Lung (tissue), 13 donors: ENCODE measurements around the gene HOXA5. TPM values are rescaled to one million over a fixed set of nuclear protein-coding genes. Genes with fewer than 3 reads are reported as not detected.

Experiments used
- ATAC-seq: fragments of 200-7000 bp; cut with Tn5 transposase; one replicate; pipeline ENCODE4 v1.9.1; 2020; ENCODE audit warnings: moderate number of reproducible peaks; ENCODE audit not compliant: insufficient read depth, low FRiP score
- DNase-seq, 3 donors: peaks; one replicate each; pipeline ENCODE4 v3.0.0-alpha.2; 2013 to 2017
- H3K27ac ChIP-seq, 2 donors: one replicate each; pipeline ENCODE4 v1.5.1; 2013; ENCODE audit warnings: mild to moderate bottlenecking in 2 of 2, moderate library complexity in 2 of 2, control low read depth in 1 of 2, inconsistent platforms in 1 of 2, low read depth in 1 of 2, low read length in 1 of 2
- H3K27me3 ChIP-seq, 3 donors: one replicate each; pipeline ENCODE4 v1.5.1; 2013; ENCODE audit warnings: low read length in 2 of 3; ENCODE audit not compliant: control insufficient read depth in 3 of 3, insufficient read depth in 3 of 3
- H3K36me3 ChIP-seq, 4 donors: one replicate each; pipeline ENCODE4 v1.5.1; 2013; ENCODE audit warnings: low read length in 4 of 4, mild to moderate bottlenecking in 1 of 4, moderate library complexity in 1 of 4; ENCODE audit not compliant: control insufficient read depth in 4 of 4, insufficient read depth in 4 of 4
- H3K4me1 ChIP-seq, 5 donors: one replicate each; pipeline ENCODE4 v1.5.1; 2013; ENCODE audit warnings: low read length in 5 of 5, mild to moderate bottlenecking in 2 of 5, moderate library complexity in 1 of 5; ENCODE audit not compliant: control insufficient read depth in 5 of 5, insufficient read depth in 5 of 5
- H3K4me3 ChIP-seq: one replicate; pipeline ENCODE4 v1.5.1; 2013; ENCODE audit warnings: mild to moderate bottlenecking, control low read depth, moderate library complexity
- H3K9ac ChIP-seq, 2 donors: one replicate each; pipeline ENCODE4 v1.5.1; 2013; ENCODE audit warnings: low read length in 2 of 2, control low read depth in 1 of 2; ENCODE audit not compliant: insufficient read depth in 1 of 2
- H3K9me3 ChIP-seq, 4 donors: one replicate each; pipeline ENCODE4 v1.5.1; 2013; ENCODE audit warnings: low read length in 3 of 4, mild to moderate bottlenecking in 1 of 4, moderate library complexity in 1 of 4; ENCODE audit not compliant: control insufficient read depth in 4 of 4, insufficient read depth in 3 of 4
- WGBS, 2 donors: extraction: QIAGEN DNeasy Blood & Tissue Kit; methylation state at CpG; one replicate each; pipeline ENCODE4 v1.1.7; 2013; 5-methylcytosine and 5-hydroxymethylcytosine counted together
- polyA plus RNA-seq, 2 donors: library from polyadenylated mRNA; stranded (reverse); fragments of 200-250 nt; gene quantifications; one replicate each; pipeline ENCODE4 v1.2.1, GENCODE V29; 2013
- small RNA-seq: library from RNA; depleted of rRNA; stranded (forward); fragments of <200 nt; gene quantifications from one replicate; pipeline ENCODE3, GENCODE V24; 2014; ENCODE audit warnings: low replicate concordance
- total RNA-seq, 2 donors: library from RNA; depleted of rRNA in 1 of 2; stranded (reverse); fragments of >200 nt in 1 of 2; gene quantifications; one replicate each; pipeline ENCODE4 v1.2.1, GENCODE V29; 2014 to 2021
- TF ChIP-seq, protein P1 (sequence below): IDR thresholded peaks from 2 replicates; pipeline ENCODE4 v1.5.1; 2012; ENCODE audit warnings: mild to moderate bottlenecking; ENCODE audit errors: control extremely low read depth, extremely low read depth
- donor health status: control.
- donor health status: control.
- donor health status: Bipolar disorder and iron deficiency.
- donor health status: healthy.
- donor health status: DM: yes; HTN: yes; CAD: no.

HOXA5 gene
- total and polyA plus RNA-seq, 4 donors, result 9.2 to 61.9 (median 15.2) TPM

DNA sequence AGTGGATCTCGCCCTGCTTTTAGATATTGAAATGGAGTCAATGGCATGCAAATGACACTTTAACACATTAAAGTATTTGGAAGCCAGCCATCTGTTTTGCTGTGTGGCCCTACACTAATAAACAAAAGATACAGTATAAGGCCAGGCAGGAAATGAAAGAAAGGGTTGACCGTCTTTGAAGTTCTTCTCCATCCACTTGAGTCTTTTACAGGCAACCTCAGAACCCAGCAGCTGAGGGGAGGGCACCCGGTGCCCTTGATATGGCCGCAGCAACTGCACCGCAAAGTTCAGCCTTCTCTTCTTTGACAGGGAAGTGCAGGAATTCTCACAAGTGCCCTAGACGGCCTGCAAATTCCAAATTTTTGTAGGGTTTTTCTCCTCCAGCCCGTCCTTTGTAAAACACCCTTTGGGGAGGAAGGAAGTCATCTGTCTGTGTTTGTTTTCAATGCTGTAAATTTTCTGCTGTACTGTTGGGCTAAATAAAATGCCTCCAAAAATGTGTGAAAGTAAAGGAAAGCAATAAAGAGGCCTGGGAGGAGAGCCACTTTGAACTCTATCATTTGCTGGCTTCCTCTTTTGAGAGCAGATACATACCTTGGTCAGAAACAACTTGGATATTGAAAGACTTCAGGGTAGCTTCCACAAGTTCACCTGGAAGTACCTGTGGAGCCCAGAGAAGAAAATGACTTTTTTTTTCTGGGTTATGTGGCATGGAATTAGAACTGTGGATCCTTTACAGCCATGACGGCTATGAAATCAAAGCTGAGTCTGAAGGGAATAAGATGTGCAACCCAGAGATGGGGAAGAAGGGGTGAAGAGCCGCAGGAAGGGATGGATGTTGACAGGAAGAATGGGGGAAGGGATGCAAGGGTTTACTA is 51.3 kb downstream of the HOXA5 start:
- peaks cover 0 to 6% (median 0%) of the 10 kb centered on the region in 4 donors for H3K9me3 ChIP-seq
- peaks cover 0 to 64% (median 6%) of the 10 kb centered on the region in 5 donors for H3K4me1 ChIP-seq
- DNase-seq (peak; percentile 48 to 83 (median 75)), ATAC-seq (no peak)
- H3K9ac ChIP-seq, result no peak overlapping the region
- no peaks in the 10 kb centered on the region for H3K36me3 ChIP-seq
- no peak overlapping the region for H3K27ac ChIP-seq
- no peak overlapping the region for H3K4me3 ChIP-seq
- peaks cover 5 to 67% (median 9%) of the 10 kb centered on the region in 3 donors for H3K27me3 ChIP-seq
- TF ChIP-seq, protein P1, sequence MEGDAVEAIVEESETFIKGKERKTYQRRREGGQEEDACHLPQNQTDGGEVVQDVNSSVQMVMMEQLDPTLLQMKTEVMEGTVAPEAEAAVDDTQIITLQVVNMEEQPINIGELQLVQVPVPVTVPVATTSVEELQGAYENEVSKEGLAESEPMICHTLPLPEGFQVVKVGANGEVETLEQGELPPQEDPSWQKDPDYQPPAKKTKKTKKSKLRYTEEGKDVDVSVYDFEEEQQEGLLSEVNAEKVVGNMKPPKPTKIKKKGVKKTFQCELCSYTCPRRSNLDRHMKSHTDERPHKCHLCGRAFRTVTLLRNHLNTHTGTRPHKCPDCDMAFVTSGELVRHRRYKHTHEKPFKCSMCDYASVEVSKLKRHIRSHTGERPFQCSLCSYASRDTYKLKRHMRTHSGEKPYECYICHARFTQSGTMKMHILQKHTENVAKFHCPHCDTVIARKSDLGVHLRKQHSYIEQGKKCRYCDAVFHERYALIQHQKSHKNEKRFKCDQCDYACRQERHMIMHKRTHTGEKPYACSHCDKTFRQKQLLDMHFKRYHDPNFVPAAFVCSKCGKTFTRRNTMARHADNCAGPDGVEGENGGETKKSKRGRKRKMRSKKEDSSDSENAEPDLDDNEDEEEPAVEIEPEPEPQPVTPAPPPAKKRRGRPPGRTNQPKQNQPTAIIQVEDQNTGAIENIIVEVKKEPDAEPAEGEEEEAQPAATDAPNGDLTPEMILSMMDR, result no peak
- WGBS, 2 donors, result 30 to 38% methylated on average over 9 of the region's 9 CpGs

DNA sequence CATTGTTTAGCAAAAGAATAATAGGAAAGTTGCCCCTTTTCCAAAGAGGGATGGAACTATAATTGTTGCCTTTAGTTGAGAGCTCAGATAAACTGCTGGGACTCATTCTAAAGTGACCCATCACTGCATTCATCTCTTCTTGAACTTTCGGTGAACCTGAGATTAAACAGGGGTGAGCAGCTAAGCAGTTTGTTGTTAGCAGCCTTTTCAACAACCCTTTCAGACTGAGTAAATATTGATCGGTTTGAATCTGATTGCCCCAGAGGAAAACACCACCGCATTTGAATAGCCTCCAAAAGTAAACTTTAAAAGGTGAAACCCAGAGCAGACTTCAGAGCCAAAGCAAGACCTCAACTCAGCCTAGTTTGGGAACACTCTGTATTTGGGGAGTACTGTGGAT is 52.4 kb downstream of the HOXA5 start:
- ATAC-seq (no peak), DNase-seq (peak; percentile 39 to 86 (median 81))
- peaks cover 5 to 63% (median 9%) of the 10 kb centered on the region in 3 donors for H3K27me3 ChIP-seq
- no peaks in the 10 kb centered on the region for H3K36me3 ChIP-seq
- WGBS, 2 donors, result 35 to 39% methylated on average over 3 of the region's 3 CpGs
- TF ChIP-seq, protein P1, result no peak
- H3K9ac ChIP-seq, result no peak overlapping the region
- peaks cover 0 to 63% (median 6%) of the 10 kb centered on the region in 5 donors for H3K4me1 ChIP-seq
- no peak overlapping the region for H3K4me3 ChIP-seq
- H3K9me3 ChIP-seq, result peaks cover 0 to 6% (median 0%) of the 10 kb centered on the region in 4 donors
- H3K27ac ChIP-seq, result no peak overlapping the region

Small RNAs within 50 kb of the gene (small RNA-seq; reads per million reads assigned to genes)
- not detected for gene AC004080.5
- gene RF01977, result not detected
- gene RF02140, result not detected
- not detected for gene RF02141

Other genes with a start within 250 kb of the HOXA5 start
- gene HOXA1, start 47.7 kb downstream of the HOXA5 start, total RNA-seq, result under 1 TPM; 0.31 to 0.37 TPM
- under 1 TPM; 0.06 to 0.33 TPM for gene HOXA1, start 47.7 kb downstream of the HOXA5 start, polyA plus RNA-seq
- gene HOXA2, start 41.0 kb downstream of the HOXA5 start, total RNA-seq, result 1 to 10 TPM; 1.7 to 3.4 TPM
- 1 to 10 TPM in 1 of 2 donors, under 1 TPM in 1; 0.44 to 1.2 TPM for gene HOXA2, start 41.0 kb downstream of the HOXA5 start, polyA plus RNA-seq
- 1 to 10 TPM; 2.7 to 4.4 TPM for gene HOXA4, start 12.9 kb downstream of the HOXA5 start, total RNA-seq
- 1 to 10 TPM; 3.8 to 6.0 TPM for gene HOXA4, start 12.9 kb downstream of the HOXA5 start, polyA plus RNA-seq
- 1 to 10 TPM; 4.7 to 7.7 TPM for gene HOXA6, start 4.1 kb upstream of the HOXA5 start, total RNA-seq
- gene HOXA6, start 4.1 kb upstream of the HOXA5 start, polyA plus RNA-seq, result under 1 TPM; 0.49 to 0.94 TPM
- gene HOXA3, start 8.9 kb upstream of the HOXA5 start, total RNA-seq, result 10 to 100 TPM; 10.3 to 10.7 TPM
- 1 to 10 TPM; 1.9 to 2.3 TPM for gene HOXA3, start 8.9 kb upstream of the HOXA5 start, polyA plus RNA-seq
- 1 to 10 TPM; 1.1 to 2.2 TPM for gene HOXA7, start 13.0 kb upstream of the HOXA5 start, total RNA-seq
- 1 to 10 TPM; 1.0 to 1.7 TPM for gene HOXA7, start 13.0 kb upstream of the HOXA5 start, polyA plus RNA-seq
- under 1 TPM; 0.11 to 0.46 TPM for gene HOXA9, start 21.9 kb upstream of the HOXA5 start, total RNA-seq
- under 1 TPM; 0.40 to 0.85 TPM for gene HOXA9, start 21.9 kb upstream of the HOXA5 start, polyA plus RNA-seq
- under 1 TPM in 1 of 2 donors, not detected in 1; 0.21 TPM for gene HOXA10, start 30.6 kb upstream of the HOXA5 start, total RNA-seq
- under 1 TPM; 0.26 to 0.29 TPM for gene HOXA10, start 30.6 kb upstream of the HOXA5 start, polyA plus RNA-seq
- not detected for gene HOXA11, start 41.6 kb upstream of the HOXA5 start, total RNA-seq
- not detected for gene HOXA11, start 41.6 kb upstream of the HOXA5 start, polyA plus RNA-seq
- gene HOXA13, start 56.4 kb upstream of the HOXA5 start, total RNA-seq, result not detected
- not detected for gene HOXA13, start 56.4 kb upstream of the HOXA5 start, polyA plus RNA-seq
- not detected for gene EVX1, start 99.1 kb upstream of the HOXA5 start, total RNA-seq
- gene EVX1, start 99.1 kb upstream of the HOXA5 start, polyA plus RNA-seq, result not detected